ENCODE data around the gene ZFR2. TPM values are rescaled to one million over a fixed set of nuclear protein-coding genes. Genes with fewer than 3 reads are reported as not detected.

ZFR2 gene
- total and polyA plus RNA-seq, 10 donors: 0.11 to 0.92 (median 0.33) TPM; not detected in 3

GRCh38 chr19:3902317-3902973, 33.6 kb upstream of the ZFR2 start:
- TF ChIP-seq CTCF (IDR thresholded peaks at IDR 0.05 in 8 of 11, conservative IDR thresholded peaks at IDR 0.05 in 3 of 11) (no peak), POLR2AphosphoS5 (IDR thresholded peaks at IDR 0.05) (no peak), POLR2A (IDR thresholded peaks at IDR 0.05) (no peak)
- no peak for DNase-seq
- H3K27ac ChIP-seq: no peak overlapping the region
- H3K36me3 ChIP-seq: no peaks in the 10 kb centered on the region
- no peak overlapping the region for H3K4me3 ChIP-seq
- H3K9me3 ChIP-seq: peaks cover 0 to 12% (median 9%) of the 10 kb centered on the region in 8 donors
- H3K27me3 ChIP-seq (replicated peaks in 1 of 7): peaks cover 0 to 32% (median 3%) of the 10 kb centered on the region in 7 donors
- intact Hi-C loops (cut with DNase I; ENCODE audit: low total_unique reads): no loop called here
- WGBS, 5 donors: 72 to 83% (median 75%) methylated on average over 15 of the region's 15 CpGs
- no peaks in the 10 kb centered on the region for H3K4me1 ChIP-seq

GRCh38 chr19:3899531-3900294, 30.9 kb upstream of the ZFR2 start:
- 50 to 79% (median 74%) methylated on average over 18 of the region's 18 CpGs for WGBS, 5 donors
- H3K9me3 ChIP-seq: peaks cover 0 to 12% (median 9%) of the 10 kb centered on the region in 8 donors
- intact Hi-C loops (cut with DNase I; ENCODE audit: low total_unique reads): no loop called here

GRCh38 chr19:3898426-3898825, 29.6 kb upstream of the ZFR2 start:
- intact Hi-C loops (cut with DNase I; ENCODE audit: low total_unique reads): no loop called here
- H3K4me1 ChIP-seq: no peaks in the 10 kb centered on the region
- H3K4me3 ChIP-seq: no peak overlapping the region
- H3K27me3 ChIP-seq (replicated peaks in 1 of 7): peaks cover 0 to 29% (median 6%) of the 10 kb centered on the region in 7 donors
- no peak overlapping the region for H3K27ac ChIP-seq
- 84 to 100% (median 94%) methylated on average over 3 of the region's 3 CpGs for WGBS, 5 donors
- no peaks in the 10 kb centered on the region for H3K36me3 ChIP-seq
- peaks cover 0 to 12% (median 9%) of the 10 kb centered on the region in 8 donors for H3K9me3 ChIP-seq
- no peak for DNase-seq
- TF ChIP-seq POLR2AphosphoS5 (IDR thresholded peaks at IDR 0.05) (no peak), CTCF (IDR thresholded peaks at IDR 0.05 in 8 of 11, conservative IDR thresholded peaks at IDR 0.05 in 3 of 11) (no peak)

More at GRCh38 chr19:3899531-3900294, 30.9 kb upstream of the ZFR2 start:
- Histone ChIP-seq H3K27ac (no peak overlapping the region), H3K27me3 (replicated peaks in 1 of 7) (peaks cover 0 to 30% (median 6%) of the 10 kb centered on the region in 7 donors), H3K36me3 (no peaks in the 10 kb centered on the region), H3K4me3 (no peak overlapping the region), H3K4me1 (no peaks in the 10 kb centered on the region)
- DNase-seq: no peak
- no peak for TF ChIP-seq POLR2A (IDR thresholded peaks at IDR 0.05)

GRCh38 chr19:3897936-3898335, 29.1 kb upstream of the ZFR2 start:
- 45 to 51% (median 49%) methylated on average over 4 of the region's 4 CpGs for WGBS, 5 donors
- no peak for DNase-seq
- Histone ChIP-seq H3K36me3 (no peaks in the 10 kb centered on the region), H3K4me3 (no peak overlapping the region), H3K27ac (no peak overlapping the region), H3K27me3 (replicated peaks in 1 of 7) (peaks cover 0 to 24% (median 2%) of the 10 kb centered on the region in 7 donors), H3K4me1 (no peaks in the 10 kb centered on the region), H3K9me3 (peaks cover 0 to 12% (median 9%) of the 10 kb centered on the region in 8 donors)
- TF ChIP-seq CTCF (IDR thresholded peaks at IDR 0.05 in 8 of 11, conservative IDR thresholded peaks at IDR 0.05 in 3 of 11) (no peak), POLR2A (IDR thresholded peaks at IDR 0.05) (no peak), POLR2AphosphoS5 (IDR thresholded peaks at IDR 0.05) (no peak)
- intact Hi-C loops (cut with DNase I; ENCODE audit: low total_unique reads): no loop called here

Data from spleen (tissue), 11 donors.